Muscle layer of duodenum (tissue), 2 donors: Measurements from ENCODE around the gene SLC35B3.
"Not testable (repeated sequence)": the region's sequence is repeated elsewhere in the genome, so short reads cannot be mapped to it uniquely, and the experiment has no call there.

Experiments used
- H3K27ac ChIP-seq: one replicate; pipeline ENCODE4 v1.7.0; 2013; ENCODE audit warnings: mild to moderate bottlenecking, low read length
- H3K27me3 ChIP-seq: one replicate; pipeline ENCODE4 v1.7.0; 2013; ENCODE audit warnings: low read depth, mild to moderate bottlenecking, control low read depth, low read length
- H3K36me3 ChIP-seq, 2 donors: one replicate each; pipeline ENCODE4 v1.7.0; 2013; ENCODE audit warnings: low read length in 2 of 2, control low read depth in 1 of 2, mild to moderate bottlenecking in 1 of 2; ENCODE audit not compliant: insufficient read depth in 2 of 2, control insufficient read depth in 1 of 2
- H3K4me1 ChIP-seq, 2 donors: one replicate each; pipeline ENCODE4 v1.7.0; 2013; ENCODE audit warnings: low read length in 2 of 2, mild to moderate bottlenecking in 2 of 2, control low read depth in 1 of 2, moderate library complexity in 1 of 2; ENCODE audit not compliant: insufficient read depth in 2 of 2, control insufficient read depth in 1 of 2
- H3K4me3 ChIP-seq, 2 donors: one replicate each; pipeline ENCODE4 v1.7.0; 2013; ENCODE audit warnings: low read length in 2 of 2, low read depth in 1 of 2, mild to moderate bottlenecking in 1 of 2
- H3K9me3 ChIP-seq, 2 donors: one replicate each; pipeline ENCODE4 v1.7.0; 2013; ENCODE audit warnings: low read length in 2 of 2, control low read depth in 1 of 2, mild to moderate bottlenecking in 1 of 2; ENCODE audit not compliant: control insufficient read depth in 1 of 2
- donor health status: healthy.

SLC35B3 gene

GRCh38 chr6:8435093-8435844 lies at the start of gene SLC35B3:
Gene SLC35B3 (minus strand): TSS chr6:8435545.
- peak within 1 kb of the TSS; percentile 94 to 95 for H3K4me3 ChIP-seq
- peaks cover 9 to 19% of the 10 kb centered on the region in 2 donors for H3K4me1 ChIP-seq
- H3K9me3 ChIP-seq, result no peaks in the 10 kb centered on the region
- H3K27ac ChIP-seq, result peak within 1 kb of the TSS; percentile 96
- no peaks in the 10 kb centered on the region for H3K27me3 ChIP-seq
- peaks cover 0 to 6% of the 10 kb centered on the region in 2 donors for H3K36me3 ChIP-seq

GRCh38 chr6:8483650-8484049 lies 48.3 kb upstream of the SLC35B3 start:
- no peak overlapping the region for H3K27ac ChIP-seq
- no peaks in the 10 kb centered on the region for H3K36me3 ChIP-seq

GRCh38 chr6:8481727-8482126 lies 46.4 kb upstream of the SLC35B3 start:
- H3K9me3 ChIP-seq, result no peaks in the 10 kb centered on the region
- H3K4me1 ChIP-seq, result no peaks in the 10 kb centered on the region
- H3K36me3 ChIP-seq, result no peaks in the 10 kb centered on the region
- H3K27ac ChIP-seq, result no peak overlapping the region
- no peaks in the 10 kb centered on the region for H3K27me3 ChIP-seq
- H3K4me3 ChIP-seq, result no peak overlapping the region

More at GRCh38 chr6:8483650-8484049, 48.3 kb upstream of the SLC35B3 start:
- no peaks in the 10 kb centered on the region for H3K27me3 ChIP-seq
- H3K9me3 ChIP-seq, result no peaks in the 10 kb centered on the region
- H3K4me1 ChIP-seq, result no peaks in the 10 kb centered on the region
- H3K4me3 ChIP-seq, result no peak overlapping the region

GRCh38 chr6:8478418-8478817 lies 43.1 kb upstream of the SLC35B3 start:
- Histone ChIP-seq H3K4me3 (no peak overlapping the region), H3K27ac (no peak overlapping the region), H3K36me3 (no peaks in the 10 kb centered on the region), H3K4me1 (no peaks in the 10 kb centered on the region), H3K9me3 (no peaks in the 10 kb centered on the region), H3K27me3 (no peaks in the 10 kb centered on the region)

GRCh38 chr6:8476656-8477055 lies 41.3 kb upstream of the SLC35B3 start:
- Histone ChIP-seq H3K4me3 (no peak overlapping the region), H3K36me3 (no peaks in the 10 kb centered on the region), H3K27me3 (no peaks in the 10 kb centered on the region), H3K9me3 (no peaks in the 10 kb centered on the region), H3K27ac (no peak overlapping the region), H3K4me1 (no peaks in the 10 kb centered on the region)

- Histone ChIP-seq H3K4me1 (no peaks in the 10 kb centered on the region), H3K4me3 (no peak overlapping the region), H3K27ac (no peak overlapping the region), H3K9me3 (no peaks in the 10 kb centered on the region), H3K27me3 (no peaks in the 10 kb centered on the region), H3K36me3 (no peaks in the 10 kb centered on the region)
These were observed 33.4 kb upstream of the SLC35B3 start for GRCh38 chr6:8468552-8469356.

- Histone ChIP-seq H3K36me3 (no peaks in the 10 kb centered on the region), H3K4me3 (no peak overlapping the region), H3K4me1 (no peaks in the 10 kb centered on the region), H3K27me3 (no peaks in the 10 kb centered on the region), H3K27ac (no peak overlapping the region), H3K9me3 (peaks cover 0 to 4% of the 10 kb centered on the region in 2 donors)
These were observed 27.3 kb upstream of the SLC35B3 start for GRCh38 chr6:8462694-8463093.

- Histone ChIP-seq H3K27me3 (no peaks in the 10 kb centered on the region), H3K4me1 (no peaks in the 10 kb centered on the region), H3K4me3 (no peak overlapping the region), H3K36me3 (no peaks in the 10 kb centered on the region), H3K27ac (no peak overlapping the region), H3K9me3 (peaks cover 0 to 4% of the 10 kb centered on the region in 2 donors)
These were observed 26.8 kb upstream of the SLC35B3 start for GRCh38 chr6:8462169-8462568.

GRCh38 chr6:8446391-8446790 lies 11.0 kb upstream of the SLC35B3 start:
- H3K36me3 ChIP-seq, result no peaks in the 10 kb centered on the region

GRCh38 chr6:8445930-8446329 lies 10.6 kb upstream of the SLC35B3 start:
- H3K27me3 ChIP-seq, H3K4me3 ChIP-seq, H3K27ac ChIP-seq, H3K36me3 ChIP-seq, H3K4me1 ChIP-seq, H3K9me3 ChIP-seq: not testable (repeated sequence)

More at GRCh38 chr6:8446391-8446790, 11.0 kb upstream of the SLC35B3 start:
- Histone ChIP-seq H3K27ac (no peak overlapping the region), H3K4me1 (no peaks in the 10 kb centered on the region), H3K4me3 (no peak overlapping the region), H3K27me3 (no peaks in the 10 kb centered on the region), H3K9me3 (no peaks in the 10 kb centered on the region)

- H3K9me3 ChIP-seq, result no peaks in the 10 kb centered on the region
- no peaks in the 10 kb centered on the region for H3K27me3 ChIP-seq
- H3K27ac ChIP-seq, result no peak overlapping the region
- no peaks in the 10 kb centered on the region for H3K36me3 ChIP-seq
- no peak overlapping the region for H3K4me3 ChIP-seq
- H3K4me1 ChIP-seq, result no peaks in the 10 kb centered on the region
These were observed 6.8 kb upstream of the SLC35B3 start for GRCh38 chr6:8442150-8442549.
